Natural killer cell (primary cell): ENCODE measurements around the gene WDHD1. TPM values are rescaled to one million over a fixed set of nuclear protein-coding genes. Genes with fewer than 3 reads are reported as not detected.
"Not testable (repeated sequence)": the region's sequence is repeated elsewhere in the genome, so short reads cannot be mapped to it uniquely, and the experiment has no call there.

Experiments used
- ATAC-seq, 3 donors: fragments of 150-1000 bp in 2 of 3; fragments of 200-7000 bp in 1 of 3; cut with Tn5 transposase; 1 replicate in 1 of 3; 2 replicates in 2 of 3; pipeline ENCODE4 v1.10.0; 2021; ENCODE audit warnings: mild to moderate bottlenecking in 2 of 3, moderate library complexity in 2 of 3
- DNase-seq, 2 donors: peaks; one replicate each; pipeline versions ENCODE4 v3.0.0 to v3.0.0-alpha.2; 2013 to 2021; ENCODE audit warnings: mixed read lengths in 1 of 2
- H3K27ac ChIP-seq: one replicate; pipeline ENCODE4 v1.5.1; 2013; ENCODE audit warnings: mild to moderate bottlenecking, low read length
- H3K27me3 ChIP-seq: one replicate; pipeline ENCODE4 v1.6.1; 2013; ENCODE audit warnings: low read length; ENCODE audit not compliant: control insufficient read depth, insufficient read depth
- H3K36me3 ChIP-seq: one replicate; pipeline ENCODE4 v1.6.1; 2013; ENCODE audit warnings: low read length; ENCODE audit not compliant: control insufficient read depth, insufficient read depth
- H3K4me1 ChIP-seq: one replicate; pipeline ENCODE4 v1.6.1; 2013; ENCODE audit warnings: low read length; ENCODE audit not compliant: control insufficient read depth, insufficient read depth
- H3K4me3 ChIP-seq: one replicate; pipeline ENCODE4 v1.5.1; 2013; ENCODE audit warnings: low read length
- H3K9me3 ChIP-seq: one replicate; pipeline ENCODE4 v1.6.1; 2013; ENCODE audit warnings: low read length; ENCODE audit not compliant: control insufficient read depth, insufficient read depth
- H3K27ac Mint-ChIP-seq, 2 donors: one replicate each; pipeline ENCODE4 v1.8.0; 2022; ENCODE audit warnings: mild to moderate bottlenecking in 2 of 2, mixed read lengths in 2 of 2, moderate library complexity in 1 of 2
- H3K27me3 Mint-ChIP-seq, 2 donors: one replicate each; pipeline ENCODE4 v1.8.0; 2022; ENCODE audit warnings: low read depth in 2 of 2, mixed read lengths in 2 of 2
- H3K36me3 Mint-ChIP-seq: one replicate; pipeline ENCODE4 v1.8.0; 2022; ENCODE audit warnings: mixed read lengths
- H3K4me1 Mint-ChIP-seq, 2 donors: one replicate each; pipeline ENCODE4 v1.8.0; 2022; ENCODE audit warnings: mixed read lengths in 2 of 2
- H3K4me3 Mint-ChIP-seq: one replicate; pipeline ENCODE4 v1.8.0; 2022; ENCODE audit warnings: mild to moderate bottlenecking, moderate library complexity, mixed read lengths
- H3K9me3 Mint-ChIP-seq, 2 donors: one replicate each; pipeline ENCODE4 v1.8.0; 2022; ENCODE audit warnings: mixed read lengths in 2 of 2
- WGBS: methylation state at CpG from one replicate; pipeline ENCODE4 v1.1.7; 2013; ENCODE audit warnings: missing lambda C conversion rate; ENCODE audit not compliant: insufficient coverage; 5-methylcytosine and 5-hydroxymethylcytosine counted together
- intact Hi-C: fragments of 100-400 bp; cut with micrococcal nuclease; formaldehyde crosslinking; loops from one replicate; pipeline ENCODE4 v1.14.2; 2022
- total RNA-seq, 4 donors: library from RNA; stranded (reverse); fragments of 120-200 nt in 1 of 4; gene quantifications; one replicate each; pipeline versions ENCODE4 v1.2.3 to v1.2.4, GENCODE V29; 2013 to 2022
- TF ChIP-seq, protein P1 (sequence below): fragments of 200-600 bp; IDR thresholded peaks from one replicate; pipeline ENCODE4 v1.8.0; 2022; ENCODE audit warnings: antibody characterized with exemption

Gene WDHD1
- total RNA-seq, 3 donors from 2014 or later (not counting 1 experiment from before 2014, with no cell fraction given), result 4.5 to 5.4 (median 5.3) TPM

GRCh38 chr14:54952803-54953202, 74.1 kb downstream of the WDHD1 start:
- intact Hi-C loops, H3K9me3 Mint-ChIP-seq, H3K36me3 Mint-ChIP-seq, H3K36me3 ChIP-seq, H3K4me3 Mint-ChIP-seq, H3K27me3 ChIP-seq, H3K27me3 Mint-ChIP-seq, DNase-seq, H3K9me3 ChIP-seq, H3K4me1 ChIP-seq, H3K27ac Mint-ChIP-seq, H3K4me3 ChIP-seq, ATAC-seq, H3K27ac ChIP-seq, H3K4me1 Mint-ChIP-seq: not testable (repeated sequence)
- WGBS, result 100% methylated on average over 1 of the region's 1 CpG

DNA sequence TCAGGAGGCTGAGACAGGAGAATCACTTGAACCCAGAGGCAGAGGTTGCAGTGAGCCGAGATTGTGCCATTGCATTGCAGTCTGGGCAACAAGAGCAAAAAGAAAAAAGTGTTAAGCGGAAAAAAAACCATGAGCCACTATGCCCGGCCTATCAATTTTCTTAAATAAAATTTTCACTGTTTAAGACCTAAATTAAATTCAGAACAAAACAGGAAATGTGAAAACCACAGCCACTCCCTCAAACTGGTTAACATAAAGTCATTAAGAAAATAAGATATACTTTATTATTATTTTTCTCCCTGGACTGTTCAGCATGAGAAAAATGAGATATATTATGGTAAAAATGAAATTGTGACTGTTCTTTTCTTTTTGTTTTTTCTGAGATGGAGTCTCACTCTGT, 79.7 kb downstream of the WDHD1 start:
- Histone ChIP-seq H3K36me3 (no peaks in the 10 kb centered on the region), H3K27ac (no peak overlapping the region), H3K27me3 (no peaks in the 10 kb centered on the region), H3K4me3 (no peak overlapping the region), H3K9me3 (no peaks in the 10 kb centered on the region), H3K4me1 (peaks cover 2% of the 10 kb centered on the region)
- Mint-ChIP-seq H3K4me3 (no peak overlapping the region), H3K4me1 (no peaks in the 10 kb centered on the region), H3K9me3 (no peaks in the 10 kb centered on the region), H3K27ac (no peak overlapping the region), H3K27me3 (no peaks in the 10 kb centered on the region), H3K36me3 (no peaks in the 10 kb centered on the region)
- intact Hi-C loops, result no loop called here
- DNase-seq, result peak in 1 of 2 donors; percentile 7
- TF ChIP-seq, protein P1, sequence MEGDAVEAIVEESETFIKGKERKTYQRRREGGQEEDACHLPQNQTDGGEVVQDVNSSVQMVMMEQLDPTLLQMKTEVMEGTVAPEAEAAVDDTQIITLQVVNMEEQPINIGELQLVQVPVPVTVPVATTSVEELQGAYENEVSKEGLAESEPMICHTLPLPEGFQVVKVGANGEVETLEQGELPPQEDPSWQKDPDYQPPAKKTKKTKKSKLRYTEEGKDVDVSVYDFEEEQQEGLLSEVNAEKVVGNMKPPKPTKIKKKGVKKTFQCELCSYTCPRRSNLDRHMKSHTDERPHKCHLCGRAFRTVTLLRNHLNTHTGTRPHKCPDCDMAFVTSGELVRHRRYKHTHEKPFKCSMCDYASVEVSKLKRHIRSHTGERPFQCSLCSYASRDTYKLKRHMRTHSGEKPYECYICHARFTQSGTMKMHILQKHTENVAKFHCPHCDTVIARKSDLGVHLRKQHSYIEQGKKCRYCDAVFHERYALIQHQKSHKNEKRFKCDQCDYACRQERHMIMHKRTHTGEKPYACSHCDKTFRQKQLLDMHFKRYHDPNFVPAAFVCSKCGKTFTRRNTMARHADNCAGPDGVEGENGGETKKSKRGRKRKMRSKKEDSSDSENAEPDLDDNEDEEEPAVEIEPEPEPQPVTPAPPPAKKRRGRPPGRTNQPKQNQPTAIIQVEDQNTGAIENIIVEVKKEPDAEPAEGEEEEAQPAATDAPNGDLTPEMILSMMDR, result no peak
- WGBS, result 64% methylated on average over 2 of the region's 3 CpGs
- no peak for ATAC-seq

DNA sequence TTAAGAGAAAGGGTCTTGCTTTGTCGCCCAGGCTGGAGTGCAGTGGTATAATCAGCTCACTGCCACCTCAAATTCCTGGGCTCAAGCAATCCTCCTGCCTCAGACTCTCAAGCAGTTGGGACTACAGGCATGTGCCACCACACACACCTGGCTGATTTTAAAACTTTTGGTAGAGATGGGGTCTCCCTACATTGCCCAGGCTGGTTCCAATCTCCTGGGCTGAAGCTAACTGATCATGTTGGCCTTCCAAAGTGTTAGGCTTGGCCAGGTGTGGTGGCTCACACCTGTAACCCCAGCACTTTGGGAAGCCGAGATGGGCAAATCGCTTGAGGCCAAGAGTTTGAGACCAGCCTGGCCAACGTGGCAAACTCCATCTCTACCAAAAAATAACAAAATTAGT, 80.4 kb downstream of the WDHD1 start:
- Histone ChIP-seq H3K9me3 (no peaks in the 10 kb centered on the region), H3K27ac (no peak overlapping the region), H3K36me3 (no peaks in the 10 kb centered on the region), H3K4me1 (peaks cover 2% of the 10 kb centered on the region), H3K27me3 (no peaks in the 10 kb centered on the region), H3K4me3 (no peak overlapping the region)
- TF ChIP-seq, protein P1, result no peak
- no peaks in the 10 kb centered on the region for H3K36me3 Mint-ChIP-seq
- WGBS, result 97% methylated on average over 4 of the region's 4 CpGs
- H3K27me3 Mint-ChIP-seq, result no peaks in the 10 kb centered on the region
- no peak overlapping the region for H3K4me3 Mint-ChIP-seq
- DNase-seq, result no peak
- H3K27ac Mint-ChIP-seq, result no peak overlapping the region
- intact Hi-C loops, result no loop called here
- no peaks in the 10 kb centered on the region for H3K9me3 Mint-ChIP-seq
- ATAC-seq, result no peak
- no peaks in the 10 kb centered on the region for H3K4me1 Mint-ChIP-seq

DNA sequence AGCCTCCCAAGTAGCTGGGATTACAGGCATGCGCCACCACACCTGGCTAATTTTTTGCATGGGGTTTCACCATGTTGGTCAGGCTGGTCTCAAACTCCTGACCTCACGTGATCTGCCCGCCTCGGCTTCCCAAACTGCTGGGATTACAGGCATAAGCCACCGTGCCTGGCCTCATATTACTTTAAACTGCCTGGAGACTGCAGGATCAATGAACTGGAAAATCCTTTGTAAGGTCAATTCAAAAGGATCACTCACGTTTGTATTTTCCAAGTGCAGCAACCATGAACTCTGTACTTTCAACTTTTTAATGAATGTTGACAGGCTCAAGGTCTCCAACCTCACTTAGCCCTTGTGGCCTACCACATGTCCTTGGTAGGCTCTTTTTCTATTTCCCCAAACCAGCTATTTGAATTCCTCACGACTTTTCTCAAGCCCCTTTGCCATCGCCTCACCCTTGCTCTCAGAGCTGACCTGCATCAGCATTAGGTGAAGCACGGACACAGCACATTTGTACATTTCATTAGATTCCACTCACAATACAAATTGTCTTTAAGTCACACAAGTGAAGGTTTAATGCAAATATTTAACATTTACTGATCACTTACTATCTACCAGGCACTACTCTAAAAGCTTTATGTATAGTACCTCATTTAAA, 82.0 kb downstream of the WDHD1 start:
- H3K36me3 Mint-ChIP-seq, result no peaks in the 10 kb centered on the region
- WGBS, result 94% methylated on average over 9 of the region's 9 CpGs
- no peak overlapping the region for H3K27ac Mint-ChIP-seq

More for the DNA sequence above, 82.0 kb downstream of the WDHD1 start:
- H3K4me1 Mint-ChIP-seq, result no peaks in the 10 kb centered on the region
- ATAC-seq, result no peak
- no peaks in the 10 kb centered on the region for H3K27me3 Mint-ChIP-seq
- TF ChIP-seq, protein P1, result no peak
- H3K9me3 ChIP-seq, result no peaks in the 10 kb centered on the region
- peaks cover 2% of the 10 kb centered on the region for H3K4me1 ChIP-seq
- DNase-seq, result no peak
- H3K27ac ChIP-seq, result no peak overlapping the region
- H3K9me3 Mint-ChIP-seq, result no peaks in the 10 kb centered on the region
- intact Hi-C loops, result no loop called here
- no peaks in the 10 kb centered on the region for H3K36me3 ChIP-seq
- H3K4me3 ChIP-seq, result no peak overlapping the region
- H3K4me3 Mint-ChIP-seq, result no peak overlapping the region
- H3K27me3 ChIP-seq, result no peaks in the 10 kb centered on the region
